H1 (cell line): Measurements from ENCODE around the gene ZNF597. TPM values are rescaled to one million over a fixed set of nuclear protein-coding genes. Genes with fewer than 3 reads are reported as not detected.

Experiments
- CTCF ChIA-PET: fragments of 300-600 bp; sonication (Branson Sonifier 250); formaldehyde crosslinking; loops from one replicate; lab custom pipeline; 2021; ENCODE audit not compliant: partially characterized antibody; lab: Charles Lee
- POLR2A ChIA-PET: fragments of 300-600 bp; sonication (Branson Sonifier 250); formaldehyde crosslinking; loops from one replicate; lab custom pipeline; 2021; ENCODE audit warnings: inconsistent platforms; ENCODE audit not compliant: partially characterized antibody; lab: Charles Lee
- DNase-seq, 2 experiments: peaks; one replicate each; pipeline versions ENCODE4 v3.0.0 to v3.0.0-alpha.2; 2010 to 2022; ENCODE audit warnings: low spot score in 2 of 2, low read depth in 1 of 2, mixed read lengths in 1 of 2
- FAIRE-seq: peaks from 2 replicates; lab custom pipeline; 2011; peaks lifted over from hg19 to GRCh38; lab: Jason Lieb, UNC
- H2AFZ ChIP-seq: 2 replicates; pipeline ENCODE4 v1.8.1; 2012; ENCODE audit warnings: low read length, inconsistent platforms
- H2AK5ac ChIP-seq: 2 replicates; pipeline ENCODE4 v1.6.1; 2013; ENCODE audit warnings: low read depth, low read length
- H2BK120ac ChIP-seq: replicated peaks from 2 replicates; pipeline ENCODE3; 2013; ENCODE audit warnings: low read depth, low read length, inconsistent platforms
- H2BK12ac ChIP-seq: 2 replicates; pipeline ENCODE4 v1.6.1; 2013; ENCODE audit warnings: low read depth, low read length
- H2BK15ac ChIP-seq: 2 replicates; pipeline ENCODE4 v1.6.1; 2013; ENCODE audit warnings: low read length
- H2BK20ac ChIP-seq: 2 replicates; pipeline ENCODE4 v1.6.1; 2013; ENCODE audit warnings: low read length
- H2BK5ac ChIP-seq: 2 replicates; pipeline ENCODE4 v1.6.1; 2013; ENCODE audit warnings: low read depth, low read length
- H3K14ac ChIP-seq: 2 replicates; pipeline ENCODE4 v1.6.1; 2013; ENCODE audit warnings: inconsistent platforms; ENCODE audit not compliant: insufficient read length
- H3K18ac ChIP-seq: 2 replicates; pipeline ENCODE4 v1.6.1; 2013; ENCODE audit warnings: low read length; ENCODE audit errors: extremely low read depth
- H3K23ac ChIP-seq: 2 replicates; pipeline ENCODE4 v1.6.1; 2013; ENCODE audit warnings: inconsistent platforms; ENCODE audit not compliant: insufficient read length
- H3K23me2 ChIP-seq: 2 replicates; pipeline ENCODE4 v1.6.1; 2013; ENCODE audit warnings: low read depth, low read length
- H3K27ac ChIP-seq: 2 replicates; pipeline ENCODE4 v1.6.1; 2011; ENCODE audit warnings: low read depth, low read length, inconsistent platforms
- H3K27me3 ChIP-seq, 4 experiments: replicated peaks in 1 of 4; 1 replicate in 1 of 4; 2 replicates in 3 of 4; pipeline versions ENCODE4 v1.6.1 to v1.8.1; 2011 to 2013; ENCODE audit warnings: low read length in 3 of 4, mild to moderate bottlenecking in 3 of 4, inconsistent platforms in 2 of 4, mixed read lengths in 2 of 4, moderate library complexity in 1 of 4; ENCODE audit not compliant: control insufficient read depth in 3 of 4, insufficient read depth in 3 of 4; ENCODE audit errors: extremely low read depth in 1 of 4
- H3K36me3 ChIP-seq, 4 experiments: 2 replicates each; pipeline versions ENCODE4 v1.6.1 to v1.8.1; 2011 to 2013; ENCODE audit warnings: mild to moderate bottlenecking in 4 of 4, low read length in 3 of 4, moderate library complexity in 2 of 4, control low read depth in 1 of 4, inconsistent platforms in 1 of 4; ENCODE audit not compliant: insufficient read depth in 4 of 4, control insufficient read depth in 2 of 4
- H3K4ac ChIP-seq: replicated peaks from 2 replicates; pipeline ENCODE3; 2013; ENCODE audit warnings: low read length, low read depth, mixed read lengths, inconsistent platforms; ENCODE audit not compliant: insufficient read length
- H3K4me1 ChIP-seq, 4 experiments: replicated peaks in 1 of 4; 1 replicate in 1 of 4; 2 replicates in 3 of 4; pipeline versions ENCODE4 v1.6.1 to v1.8.1; 2011 to 2013; ENCODE audit warnings: low read length in 3 of 4, inconsistent platforms in 2 of 4, mixed read lengths in 1 of 4; ENCODE audit not compliant: insufficient read depth in 4 of 4, control insufficient read depth in 3 of 4
- H3K4me2 ChIP-seq, 2 experiments: 2 replicates each; pipeline versions ENCODE4 v1.6.1 to v1.8.1; 2011 to 2013; ENCODE audit warnings: low read depth in 2 of 2, low read length in 2 of 2, control low read depth in 1 of 2, inconsistent platforms in 1 of 2, mild to moderate bottlenecking in 1 of 2; ENCODE audit not compliant: insufficient read depth in 1 of 2
- H3K4me3 ChIP-seq, 4 experiments: fragments of 200-600, 300-600 bp in 1 of 4; sonication (generic), shearing (Covaris generic), sonication (Bioruptor Twin) in 1 of 4; 2 replicates each; pipeline versions ENCODE4 v1.5.1 to v1.8.1; 2011 to 2016; ENCODE audit warnings: low read length in 4 of 4, low read depth in 3 of 4, control low read depth in 2 of 4, inconsistent platforms in 2 of 4, mild to moderate bottlenecking in 2 of 4, mixed read lengths in 1 of 4, moderate library complexity in 1 of 4; ENCODE audit not compliant: insufficient read depth in 2 of 4; ENCODE audit errors: extremely low read depth in 1 of 4
- H3K56ac ChIP-seq: replicated peaks from 2 replicates; pipeline ENCODE3; 2013; ENCODE audit warnings: low read depth, mild to moderate bottlenecking, mixed read lengths, low read length, inconsistent platforms; ENCODE audit not compliant: insufficient read length
- H3K79me1 ChIP-seq: 2 replicates; pipeline ENCODE4 v1.6.1; 2013; ENCODE audit warnings: low read depth, low read length, control low read depth
- H3K79me2 ChIP-seq, 2 experiments: 2 replicates each; pipeline versions ENCODE4 v1.6.1 to v1.8.1; 2012 to 2013; ENCODE audit warnings: low read length in 2 of 2, mild to moderate bottlenecking in 2 of 2, inconsistent platforms in 1 of 2; ENCODE audit not compliant: insufficient read depth in 2 of 2, control insufficient read depth in 1 of 2
- H3K9ac ChIP-seq, 4 experiments: replicated peaks in 1 of 4; 1 replicate in 1 of 4; 2 replicates in 3 of 4; pipeline versions ENCODE4 v1.6.1 to v1.8.1; 2011 to 2013; ENCODE audit warnings: low read depth in 3 of 4, low read length in 3 of 4, control low read depth in 2 of 4, mild to moderate bottlenecking in 2 of 4, moderate library complexity in 2 of 4, inconsistent platforms in 1 of 4; ENCODE audit errors: extremely low read depth in 1 of 4
- H3K9me3 ChIP-seq, 2 experiments: 2 replicates each; pipeline versions ENCODE4 v1.6.1 to v1.8.1; 2012 to 2013; ENCODE audit warnings: mild to moderate bottlenecking in 2 of 2, moderate library complexity in 2 of 2, control low read depth in 1 of 2, inconsistent platforms in 1 of 2, low read depth in 1 of 2, low read length in 1 of 2, mixed read lengths in 1 of 2; ENCODE audit not compliant: insufficient read depth in 2 of 2
- H4K20me1 ChIP-seq, 2 experiments: replicated peaks in 1 of 2; 2 replicates each; pipeline versions ENCODE3 to v1.8.1; 2011 to 2013; ENCODE audit warnings: inconsistent platforms in 2 of 2, low read length in 2 of 2, mild to moderate bottlenecking in 1 of 2; ENCODE audit not compliant: insufficient read depth in 2 of 2, control insufficient read depth in 1 of 2
- H4K5ac ChIP-seq: 2 replicates; pipeline ENCODE4 v1.6.1; 2013; ENCODE audit warnings: low read length, low read depth, mixed read lengths, inconsistent platforms; ENCODE audit not compliant: insufficient read length
- H4K8ac ChIP-seq: 2 replicates; pipeline ENCODE4 v1.8.0; 2013; ENCODE audit warnings: mild to moderate bottlenecking, moderate library complexity, low read length, inconsistent platforms; ENCODE audit not compliant: insufficient read depth; ENCODE audit errors: extremely low read depth
- H4K91ac ChIP-seq: replicated peaks from 2 replicates; pipeline ENCODE3; 2013; ENCODE audit warnings: low read length, mixed read lengths, inconsistent platforms; ENCODE audit not compliant: insufficient read length
- CBX8 ChIP-seq: fragments of 300-800, 300-1000 bp; sonication (generic); IDR thresholded peaks from 2 replicates; pipeline ENCODE4 v1.7.1; 2016; ENCODE audit warnings: low read depth, low read length, borderline replicate concordance
- HDAC6 ChIP-seq: IDR thresholded peaks from one replicate; pipeline ENCODE4 v1.7.1; 2012; ENCODE audit warnings: low read depth, mild to moderate bottlenecking, inconsistent platforms, low read length, moderate library complexity
- JUND ChIP-seq: IDR thresholded peaks from 2 replicates; pipeline ENCODE4 v1.6.1; 2011; ENCODE audit warnings: mild to moderate bottlenecking, improper control_type of control experiment, low read length
- KDM1A ChIP-seq: fragments of 200-600, 300-600 bp; sonication (generic); IDR thresholded peaks from 2 replicates; pipeline ENCODE4 v1.7.1; 2016; ENCODE audit warnings: mild to moderate bottlenecking, low read length, borderline replicate concordance
- POLR2A ChIP-seq, 2 experiments: IDR thresholded peaks; 1 replicate in 1 of 2; 2 replicates in 1 of 2; pipeline ENCODE4 v1.6.1; 2011; ENCODE audit warnings: low read depth in 2 of 2, low read length in 2 of 2, mild to moderate bottlenecking in 2 of 2; ENCODE audit errors: control extremely low read depth in 1 of 2
- TEAD4 ChIP-seq: IDR thresholded peaks from 2 replicates; pipeline ENCODE4 v1.6.1; 2012; ENCODE audit warnings: low read depth, low read length, inconsistent platforms, mixed read lengths
- ZNF274 ChIP-seq: IDR thresholded peaks from 2 replicates; pipeline ENCODE4 v1.7.0; 2012; ENCODE audit warnings: low read length, borderline replicate concordance; ENCODE audit errors: extremely low read depth
- WGBS, 2 experiments: shearing (Covaris generic) in 1 of 2; methylation state at CpG; one replicate each; pipeline versions ENCODE4 v1.1.6 to v1.1.7; 2013 to 2015; ENCODE audit warnings: low lambda C conversion rate in 2 of 2, mixed read lengths in 2 of 2, inconsistent platforms in 1 of 2, low coverage in 1 of 2, missing lambda C conversion rate in 1 of 2; ENCODE audit not compliant: insufficient replicate concordance in 2 of 2, insufficient coverage in 1 of 2, insufficient read length in 1 of 2; ENCODE audit errors: extremely low coverage in 1 of 2, missing lambda C conversion rate in 1 of 2; 5-methylcytosine and 5-hydroxymethylcytosine counted together
- polyA plus RNA-seq, 7 experiments: library from polyadenylated mRNA; depleted of rRNA in 3 of 7; stranded (reverse) in 5 of 7; unstranded in 2 of 7; fragments of >200 nt in 5 of 7; fragments of 200-250 nt in 2 of 7; gene quantifications; 1 replicate in 5 of 7; 2 replicates in 1 of 7; 4 replicates in 1 of 7; pipeline versions ENCODE4 v1.2.1 to v1.2.3, GENCODE V29; 2011 to 2013; ENCODE audit warnings: missing spikeins in 2 of 7, mixed read lengths in 2 of 7
- total RNA-seq: library from RNA; stranded (reverse); fragmentation: NEBNext Ultra II Directional; extraction: Animal tissue kit (Norgen Biotek cat#: 25700); gene quantifications from 2 replicates; pipeline ENCODE4 v1.2.1, GENCODE V29; 2021

ZNF597 gene
- total and polyA plus RNA-seq, 2 of the 8 experiments (the other 6 are each of a cell fraction or from before 2014, with no cell fraction given), result 0.68 to 2.6 TPM

GRCh38 chr16:3486506-3487215, 43.4 kb upstream of the ZNF597 start:
- Histone ChIP-seq H4K5ac (no peak overlapping the region), H3K4me1 (0 out of 7 replicates have a peak, but pooled peaks cover 0 to under 1% (median 0%) of the 10 kb centered on the region in 4 experiments), H3K4me2 (no peak overlapping the region), H3K4me3 (no peak overlapping the region), H3K9me3 (no peaks in the 10 kb centered on the region), H2AFZ (no peak overlapping the region), H3K79me2 (no peaks in the 10 kb centered on the region), H4K8ac (no peak overlapping the region), H3K18ac (no peak overlapping the region), H3K23me2 (no peaks in the 10 kb centered on the region), H4K91ac (no peak overlapping the region), H3K27me3 (no peaks in the 10 kb centered on the region), H3K79me1 (peaks cover 3% of the 10 kb centered on the region; the same call in 1 of the 2 replicates), H3K4ac (no peak overlapping the region), H2BK12ac (no peak overlapping the region), H2BK120ac (no peak overlapping the region), H3K27ac (no peak overlapping the region), H3K23ac (no peak overlapping the region), H2AK5ac (no peak overlapping the region), H2BK5ac (no peak overlapping the region; the same call in 1 of the 2 replicates), H3K56ac (no peak overlapping the region), H4K20me1 (peaks cover 2 to 16% of the 10 kb centered on the region in 2 experiments), H3K36me3 (peaks cover 5 to 21% (median 17%) of the 10 kb centered on the region in 4 experiments; a peak in 5 of 8 replicates), H3K14ac (no peak overlapping the region), H2BK15ac (no peak overlapping the region), H3K9ac (no peak overlapping the region), H2BK20ac (no peak overlapping the region)
- TF ChIP-seq KDM1A (no peak), HDAC6 (no peak), CBX8 (no peak), ZNF274 (no peak), POLR2A (IDR thresholded peaks at IDR 0.05; ENCODE audit: control extremely low read depth in 1 of 2, low read depth in 2 of 2, low read length in 2 of 2) (no peak), TEAD4 (no peak), JUND (no peak)
- WGBS, 2 experiments, result 91% methylated on average over 24 of the region's 24 CpGs; no CpG with 5 or more reads in 1 of the 2 experiments
- ChIA-PET POLR2A (interaction anchor here (0.6 to 2.7 kb wide), 4 partner anchors 15 to 202 kb away, joined by 3 to 9 read pairs (median 4); partner anchors contain the start of genes CLUAP1 and ZNF263), CTCF (interaction anchor here (0.6 to 6.7 kb wide), 10 partner anchors 8 to 497 kb away, joined by 3 to 27 read pairs (median 3); partner anchors contain the start of genes C16orf90 and CLUAP1)
- no peak for DNase-seq
- no peak for FAIRE-seq
